Measurements from ENCODE around the gene GSDME. TPM values are rescaled to one million over a fixed set of nuclear protein-coding genes. Genes with fewer than 3 reads are reported as not detected.

The GSDME gene
- total RNA-seq, 1 experiment from 2014 or later: 46.1 TPM

GRCh38 chr7:24745355-24745754, 11.9 kb downstream of the GSDME start:
- peak overlapping the region; percentile 25 for H3K27ac Mint-ChIP-seq (ENCODE audit: low read depth, unreplicated experiment)
- POLR2A ChIA-PET: no interaction called here
- H3K36me3 Mint-ChIP-seq (ENCODE audit: insufficient read depth, unreplicated experiment): peaks cover 6% of the 10 kb centered on the region

GRCh38 chr7:24743471-24743870, 13.8 kb downstream of the GSDME start:
- peak overlapping the region; percentile 90 for H3K27ac Mint-ChIP-seq (ENCODE audit: low read depth, unreplicated experiment)
- no peak for TF ChIP-seq CTCF (IDR thresholded peaks at IDR 0.05; ENCODE audit: unreplicated experiment)

More at GRCh38 chr7:24745355-24745754, 11.9 kb downstream of the GSDME start:
- Mint-ChIP-seq H3K27me3 (ENCODE audit: insufficient read depth, unreplicated experiment) (no peaks in the 10 kb centered on the region), H3K4me1 (ENCODE audit: insufficient read depth, unreplicated experiment) (peaks cover 19% of the 10 kb centered on the region), H3K9me3 (ENCODE audit: unreplicated experiment) (no peaks in the 10 kb centered on the region), H3K4me3 (ENCODE audit: unreplicated experiment) (no peak overlapping the region)
- CTCF ChIA-PET: no interaction called here
- no peak for DNase-seq (ENCODE audit: unreplicated experiment)
- no peak for TF ChIP-seq CTCF (IDR thresholded peaks at IDR 0.05; ENCODE audit: unreplicated experiment)
- BruUV-seq (replicated peaks): no TSS peak
- intact Hi-C loops (cut with micrococcal nuclease): no loop called here

DNA sequence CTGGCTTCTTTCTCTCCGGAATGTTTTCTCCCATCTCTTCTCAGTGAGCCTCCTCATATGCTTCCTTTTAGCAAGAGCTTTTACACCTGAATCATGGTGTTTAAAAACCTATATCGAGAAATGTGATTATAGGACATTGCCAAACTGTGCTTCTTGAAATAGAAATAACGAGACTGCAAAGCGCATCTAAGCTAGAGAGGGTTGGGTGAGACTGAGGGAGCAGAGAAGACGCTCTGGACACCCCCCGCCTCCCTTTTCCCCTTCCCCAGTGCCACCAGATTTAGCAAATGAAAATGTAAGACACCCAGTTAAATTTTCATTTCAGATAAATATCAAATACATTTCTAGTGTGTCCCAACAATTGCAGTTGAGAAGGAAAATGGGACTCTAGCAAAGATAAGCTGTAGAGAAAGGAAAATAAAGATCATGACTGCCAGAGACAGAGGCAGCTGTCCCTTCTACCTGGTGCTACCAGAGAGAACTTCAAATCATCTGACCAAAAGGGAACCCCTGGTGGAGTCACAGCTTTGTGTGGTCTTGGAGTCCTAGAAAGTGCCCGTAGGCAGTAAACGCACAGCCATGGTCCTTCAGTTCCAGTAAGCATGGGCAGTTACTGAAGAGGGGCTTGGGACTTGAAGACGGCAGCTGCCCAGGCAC, 14.6 kb downstream of the GSDME start:
- Mint-ChIP-seq H3K27me3 (ENCODE audit: insufficient read depth, unreplicated experiment) (no peaks in the 10 kb centered on the region), H3K27ac (ENCODE audit: low read depth, unreplicated experiment) (peak overlapping the region; percentile 90), H3K4me1 (ENCODE audit: insufficient read depth, unreplicated experiment) (peaks cover 23% of the 10 kb centered on the region), H3K4me3 (ENCODE audit: unreplicated experiment) (no peak overlapping the region), H3K36me3 (ENCODE audit: insufficient read depth, unreplicated experiment) (peaks cover 9% of the 10 kb centered on the region), H3K9me3 (ENCODE audit: unreplicated experiment) (no peaks in the 10 kb centered on the region)
- intact Hi-C loops (cut with micrococcal nuclease): no loop called here
- no peak for TF ChIP-seq CTCF (IDR thresholded peaks at IDR 0.05; ENCODE audit: unreplicated experiment)
- POLR2A ChIA-PET: interaction anchor here (1.0 to 3.7 kb wide), 9 partner anchors 9 to 41 kb away, joined by 3 to 60 read pairs (median 7); partner anchors contain the start of gene GSDME
- DNase-seq (ENCODE audit: unreplicated experiment): no peak
- no TSS peak for BruUV-seq (replicated peaks)
- CTCF ChIA-PET: interaction anchor here (0.5 to 2.8 kb wide), 5 partner anchors 20 to 351 kb away, joined by 3 to 18 read pairs (median 4); no protein-coding TSS in a partner anchor

More at GRCh38 chr7:24743471-24743870, 13.8 kb downstream of the GSDME start:
- BruUV-seq (replicated peaks): no TSS peak
- H3K36me3 Mint-ChIP-seq (ENCODE audit: insufficient read depth, unreplicated experiment): peaks cover 10% of the 10 kb centered on the region
- H3K9me3 Mint-ChIP-seq (ENCODE audit: unreplicated experiment): no peaks in the 10 kb centered on the region
- intact Hi-C loops (cut with micrococcal nuclease): no loop called here
- POLR2A ChIA-PET: interaction anchor here (3.7 kb wide), 1 partner anchor 13 kb away, joined by 60 read pairs; the partner anchor contains the start of gene GSDME
- no peaks in the 10 kb centered on the region for H3K27me3 Mint-ChIP-seq (ENCODE audit: insufficient read depth, unreplicated experiment)
- H3K4me3 Mint-ChIP-seq (ENCODE audit: unreplicated experiment): no peak overlapping the region
- CTCF ChIA-PET: interaction anchor here (0.5 to 2.8 kb wide), 2 partner anchors 20 to 42 kb away, joined by 3 to 18 read pairs; no protein-coding TSS in a partner anchor
- peaks cover 19% of the 10 kb centered on the region for H3K4me1 Mint-ChIP-seq (ENCODE audit: insufficient read depth, unreplicated experiment)
- DNase-seq (ENCODE audit: unreplicated experiment): no peak

- CTCF ChIA-PET: interaction anchor here (0.6 to 2.8 kb wide), 4 partner anchors 19 to 352 kb away, joined by 3 to 18 read pairs (median 6); no protein-coding TSS in a partner anchor
- H3K9me3 Mint-ChIP-seq (ENCODE audit: unreplicated experiment): no peaks in the 10 kb centered on the region
- peak; percentile 87 for DNase-seq (ENCODE audit: unreplicated experiment)
- no peak for TF ChIP-seq CTCF (IDR thresholded peaks at IDR 0.05; ENCODE audit: unreplicated experiment)
- H3K27me3 Mint-ChIP-seq (ENCODE audit: insufficient read depth, unreplicated experiment): no peaks in the 10 kb centered on the region
- H3K4me3 Mint-ChIP-seq (ENCODE audit: unreplicated experiment): no peak overlapping the region
- POLR2A ChIA-PET: interaction anchor here (0.6 to 3.7 kb wide), 15 partner anchors 8 to 357 kb away, joined by 3 to 60 read pairs (median 5); partner anchors contain the start of gene GSDME
- peaks cover 9% of the 10 kb centered on the region for H3K36me3 Mint-ChIP-seq (ENCODE audit: insufficient read depth, unreplicated experiment)
- intact Hi-C loops (cut with micrococcal nuclease): no loop called here
- peak overlapping the region; percentile 90 for H3K27ac Mint-ChIP-seq (ENCODE audit: low read depth, unreplicated experiment)
- peaks cover 30% of the 10 kb centered on the region for H3K4me1 Mint-ChIP-seq (ENCODE audit: insufficient read depth, unreplicated experiment)
- BruUV-seq (replicated peaks): no TSS peak
These were observed 15.4 kb downstream of the GSDME start for GRCh38 chr7:24741679-24742505.

All from MCF 10A (cell line).